Esophagus (tissue), 2 donors: Measurements from ENCODE around the gene SYCN. TPM values are rescaled to one million over a fixed set of nuclear protein-coding genes. Genes with fewer than 3 reads are reported as not detected.
A peak's percentile ranks its signal among the peaks of the same experiment; 100 is the strongest.
"Not testable (repeated sequence)": the region's sequence is repeated elsewhere in the genome, so short reads cannot be mapped to it uniquely, and the experiment has no call there.

Experiments used
- H3K27ac ChIP-seq, 2 donors: one replicate each; pipeline ENCODE4 v1.5.1; 2013; ENCODE audit warnings: low read depth in 2 of 2, mild to moderate bottlenecking in 2 of 2, inconsistent platforms in 1 of 2, low read length in 1 of 2, moderate library complexity in 1 of 2
- H3K27me3 ChIP-seq, 2 donors: one replicate each; pipeline ENCODE4 v1.6.1; 2013; ENCODE audit warnings: low read length in 2 of 2, control low read depth in 1 of 2, mild to moderate bottlenecking in 1 of 2; ENCODE audit not compliant: insufficient read depth in 2 of 2, control insufficient read depth in 1 of 2
- H3K36me3 ChIP-seq, 2 donors: one replicate each; pipeline ENCODE4 v1.6.1; 2013; ENCODE audit warnings: low read length in 1 of 2; ENCODE audit not compliant: control insufficient read depth in 2 of 2, insufficient read depth in 2 of 2
- H3K4me1 ChIP-seq, 2 donors: one replicate each; pipeline ENCODE4 v1.6.1; 2013; ENCODE audit warnings: low read length in 1 of 2; ENCODE audit not compliant: control insufficient read depth in 2 of 2, insufficient read depth in 2 of 2
- H3K4me3 ChIP-seq, 2 donors: one replicate each; pipeline ENCODE4 v1.5.1; 2013; ENCODE audit warnings: low read length in 2 of 2, mild to moderate bottlenecking in 2 of 2, low read depth in 1 of 2, moderate library complexity in 1 of 2
- H3K9me3 ChIP-seq, 2 donors: one replicate each; pipeline ENCODE4 v1.6.1; 2013; ENCODE audit warnings: mild to moderate bottlenecking in 2 of 2, low read depth in 1 of 2, low read length in 1 of 2, moderate library complexity in 1 of 2; ENCODE audit not compliant: control insufficient read depth in 2 of 2, insufficient read depth in 1 of 2
- WGBS, 2 donors: extraction: QIAGEN DNeasy Blood & Tissue Kit; methylation state at CpG; one replicate each; pipeline ENCODE4 v1.1.7; 2013; 5-methylcytosine and 5-hydroxymethylcytosine counted together
- polyA plus RNA-seq, 2 donors: library from polyadenylated mRNA; stranded (reverse); fragments of 200-250 nt; gene quantifications; one replicate each; pipeline ENCODE4 v1.2.3, GENCODE V29; 2013
- donor health status: healthy with polysubstance abuse.
- donor health status: Bipolar disorder and iron deficiency.

SYCN gene
- polyA plus RNA-seq, 2 donors, result 0.22 TPM; not detected in 1

DNA sequence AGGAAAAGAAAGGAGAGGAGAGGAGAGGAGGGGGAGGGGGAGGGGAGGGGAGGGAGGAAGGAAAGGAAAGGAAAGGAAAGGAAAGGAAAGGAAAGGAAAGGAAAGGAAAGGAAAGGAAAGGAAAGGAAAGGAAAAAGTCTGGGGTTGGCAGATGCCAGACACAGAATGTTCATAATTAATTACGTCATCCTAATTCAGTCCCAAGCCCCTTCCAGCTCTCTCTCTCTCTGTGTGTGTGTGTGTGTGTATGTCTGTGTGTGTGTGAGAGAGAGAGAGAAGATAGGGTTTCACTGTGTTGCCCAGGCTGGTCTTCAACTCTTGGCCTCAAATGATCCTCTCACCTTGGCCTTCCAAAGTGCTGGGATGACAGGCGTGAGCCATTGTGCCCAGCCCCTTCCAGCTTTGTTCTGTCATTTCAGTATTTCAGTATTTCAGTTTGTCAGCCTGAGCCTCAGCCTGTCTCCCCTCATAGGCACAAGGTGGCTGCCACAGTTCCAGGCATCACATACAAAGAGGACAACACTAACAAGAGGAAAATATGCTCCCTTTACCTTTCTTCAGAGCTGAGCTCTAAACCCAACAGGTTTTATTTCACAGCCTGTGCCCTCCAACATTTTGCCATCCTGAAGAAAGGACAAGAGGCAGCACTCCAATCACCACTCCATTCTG lies 26.2 kb upstream of the SYCN start:
- no peak overlapping the region for H3K4me3 ChIP-seq
- H3K36me3 ChIP-seq, result no peaks in the 10 kb centered on the region
- H3K27ac ChIP-seq, result no peak overlapping the region
- no peaks in the 10 kb centered on the region for H3K9me3 ChIP-seq
- no peaks in the 10 kb centered on the region for H3K27me3 ChIP-seq
- H3K4me1 ChIP-seq, result no peaks in the 10 kb centered on the region
- 78 to 84% methylated on average over 2 of the region's 2 CpGs for WGBS, 2 donors

DNA sequence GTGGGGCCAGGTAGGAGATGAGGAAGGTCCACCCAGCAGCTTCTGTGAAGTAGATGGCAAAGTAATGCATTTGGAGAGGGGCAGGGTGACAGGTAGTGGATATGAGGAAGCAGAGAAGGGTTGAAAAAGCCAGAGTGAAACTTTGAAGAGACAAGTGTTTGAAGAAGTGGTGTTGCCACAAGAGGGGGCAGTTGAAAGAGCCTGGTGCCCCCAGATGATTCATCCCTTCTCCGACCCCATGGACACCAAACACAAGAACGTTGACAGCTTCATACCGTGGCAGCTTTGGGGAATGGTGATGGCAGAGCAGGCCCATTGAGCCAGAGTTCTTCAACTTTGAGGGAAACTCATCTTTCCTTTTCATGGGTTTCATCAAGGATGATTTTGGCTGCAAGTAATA lies 20.8 kb upstream of the SYCN start:
- WGBS, 2 donors, result 27 to 47% methylated on average over 3 of the region's 3 CpGs
- Histone ChIP-seq H3K27ac (no peak overlapping the region), H3K4me3 (no peak overlapping the region), H3K9me3 (no peaks in the 10 kb centered on the region), H3K36me3 (no peaks in the 10 kb centered on the region), H3K27me3 (no peaks in the 10 kb centered on the region), H3K4me1 (no peaks in the 10 kb centered on the region)

DNA sequence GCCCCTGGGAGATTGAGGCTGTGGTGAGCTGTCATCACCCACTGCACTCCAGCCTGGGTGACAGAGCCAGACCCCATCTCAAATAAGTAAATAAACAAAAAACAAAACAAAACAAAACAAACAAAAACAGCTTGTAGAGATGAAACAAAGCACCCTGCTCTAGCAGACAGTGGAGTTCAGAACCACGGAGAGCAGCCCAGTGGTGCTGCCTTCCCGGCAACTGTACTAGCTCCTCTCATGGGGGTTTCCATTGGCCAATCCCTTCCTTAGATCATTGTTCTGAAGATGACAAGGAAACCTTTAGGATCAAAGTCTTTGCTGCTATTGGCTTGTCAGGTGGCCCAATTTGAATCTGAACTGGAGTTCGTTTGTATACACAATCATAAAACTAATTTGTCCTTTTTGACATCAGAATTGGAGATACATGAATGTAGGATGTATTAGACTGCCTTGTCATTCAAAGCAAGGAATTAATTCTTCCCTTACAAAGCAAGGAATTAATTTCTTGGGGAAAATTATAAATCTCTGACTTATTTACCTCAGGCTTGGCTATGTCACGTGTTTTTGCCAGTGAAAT lies 19.7 kb upstream of the SYCN start:
- H3K9me3 ChIP-seq, result no peaks in the 10 kb centered on the region
- H3K4me1 ChIP-seq, result no peaks in the 10 kb centered on the region
- H3K4me3 ChIP-seq, result no peak overlapping the region
- 17 to 34% methylated on average over 4 of the region's 4 CpGs for WGBS, 2 donors
- no peak overlapping the region for H3K27ac ChIP-seq
- H3K27me3 ChIP-seq, result no peaks in the 10 kb centered on the region
- no peaks in the 10 kb centered on the region for H3K36me3 ChIP-seq

DNA sequence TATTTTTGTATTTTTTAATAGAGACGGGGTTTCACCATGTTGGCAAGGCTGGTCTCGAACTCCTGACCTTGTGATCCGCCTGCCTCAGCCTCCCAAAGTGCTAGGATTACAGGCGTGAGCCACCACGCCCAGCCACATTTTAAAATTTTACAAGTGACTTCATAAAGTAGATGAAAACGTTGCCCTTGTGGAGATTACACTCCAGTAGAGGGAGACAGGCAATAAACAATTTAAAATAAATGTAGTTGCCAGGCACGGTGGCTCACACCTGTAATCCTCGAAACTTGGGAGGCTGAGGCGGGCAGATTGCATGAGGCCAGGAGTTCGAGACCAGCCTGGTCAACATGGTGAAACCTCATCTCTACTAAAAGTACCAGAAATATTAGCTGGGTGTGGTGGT lies 15.0 kb upstream of the SYCN start:
- not testable (repeated sequence) for H3K27ac ChIP-seq, H3K9me3 ChIP-seq, H3K36me3 ChIP-seq, H3K27me3 ChIP-seq, H3K4me1 ChIP-seq, H3K4me3 ChIP-seq
- WGBS, 2 donors, result 65 to 67% methylated on average over 10 of the region's 10 CpGs

DNA sequence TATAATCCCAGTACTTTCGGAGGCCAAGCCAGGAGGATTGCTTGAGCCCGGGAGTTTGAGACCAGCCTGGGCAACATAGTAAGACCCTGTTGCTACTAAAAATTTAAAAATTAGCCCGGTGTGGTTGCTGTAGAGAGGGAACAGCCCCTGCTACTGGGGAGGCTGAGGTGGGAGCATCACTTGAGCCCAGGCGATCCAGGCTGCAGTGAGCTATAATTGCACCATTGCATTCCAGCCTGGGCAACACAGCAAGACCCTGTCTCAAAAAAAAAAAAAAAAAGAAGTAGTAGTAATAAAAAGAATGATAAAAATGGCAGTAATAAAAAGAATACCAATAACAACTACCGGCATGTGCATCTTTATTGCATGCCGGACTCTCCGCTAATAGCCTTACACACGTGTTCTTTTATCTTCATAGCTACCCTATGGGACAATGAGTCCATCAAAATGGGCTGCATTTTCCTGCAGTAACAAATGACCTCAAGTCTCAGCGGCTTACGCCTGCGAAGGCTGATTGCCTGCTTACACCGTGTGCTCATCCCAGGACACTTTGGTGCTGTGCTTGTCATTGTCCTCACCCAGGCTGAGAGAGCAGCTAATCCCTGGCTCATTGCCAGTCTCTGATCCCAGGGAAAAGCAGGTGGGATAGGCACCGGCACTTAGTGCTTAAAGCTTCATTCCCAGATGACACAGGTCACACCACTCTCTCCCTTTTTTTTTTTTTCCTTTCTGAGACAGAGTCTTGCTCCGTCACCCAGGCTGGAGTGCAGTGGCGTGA lies 14.4 kb upstream of the SYCN start:
- H3K9me3 ChIP-seq, result no peaks in the 10 kb centered on the region
- no peaks in the 10 kb centered on the region for H3K27me3 ChIP-seq
- no peaks in the 10 kb centered on the region for H3K4me1 ChIP-seq
- H3K27ac ChIP-seq, result no peak overlapping the region
- H3K36me3 ChIP-seq, result no peaks in the 10 kb centered on the region
- 84 to 90% methylated on average over 15 of the region's 15 CpGs for WGBS, 2 donors
- no peak overlapping the region for H3K4me3 ChIP-seq

DNA sequence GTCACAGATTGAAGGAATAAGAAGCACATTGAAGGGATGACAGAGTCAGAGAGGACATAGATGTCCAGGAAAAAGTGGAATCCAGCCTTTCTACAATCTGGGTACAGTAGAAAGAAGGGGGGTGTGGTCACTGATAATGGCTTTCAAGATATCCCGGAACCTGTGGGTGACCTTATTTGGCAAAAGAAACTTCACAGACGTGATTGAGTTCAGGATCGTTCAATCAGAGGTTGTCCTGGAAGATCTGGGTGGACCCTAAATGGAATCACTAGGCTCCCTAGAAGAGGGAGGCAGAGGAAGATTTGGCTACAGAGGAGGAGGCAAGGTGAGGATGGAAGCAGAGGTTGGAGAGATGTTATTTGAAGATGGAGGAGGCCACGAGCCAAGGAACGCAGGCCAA lies 13.0 kb upstream of the SYCN start:
- H3K4me1 ChIP-seq, result peaks cover 0 to 2% of the 10 kb centered on the region in 2 donors
- H3K9me3 ChIP-seq, result no peaks in the 10 kb centered on the region
- H3K27ac ChIP-seq, result no peak overlapping the region
- no peak overlapping the region for H3K4me3 ChIP-seq
- WGBS, 2 donors, result 83 to 85% methylated on average over 5 of the region's 5 CpGs
- no peaks in the 10 kb centered on the region for H3K27me3 ChIP-seq
- no peaks in the 10 kb centered on the region for H3K36me3 ChIP-seq

DNA sequence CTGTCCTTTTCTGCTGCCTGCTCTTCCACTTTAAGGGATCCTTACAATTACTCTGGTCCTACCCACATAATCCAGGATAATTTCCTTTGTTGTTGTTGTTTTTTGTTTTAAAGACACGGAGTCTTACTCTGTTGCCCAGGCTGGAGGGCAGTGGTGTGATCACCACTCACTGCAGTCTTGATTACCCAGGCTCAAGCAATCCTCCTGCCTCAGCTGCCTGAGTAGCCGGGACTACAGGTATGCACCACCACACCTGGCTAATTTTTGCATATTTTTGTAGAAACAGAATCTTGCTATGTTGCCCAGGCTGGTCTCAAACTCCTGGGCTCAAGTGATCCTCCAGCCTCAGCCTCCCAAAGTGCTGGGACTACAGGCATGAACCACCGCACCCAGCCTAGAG lies 11.3 kb upstream of the SYCN start:
- H3K4me3 ChIP-seq, H3K36me3 ChIP-seq, H3K9me3 ChIP-seq, H3K27me3 ChIP-seq, H3K27ac ChIP-seq, H3K4me1 ChIP-seq: not testable (repeated sequence)
- WGBS, 2 donors, result 89 to 90% methylated on average over 3 of the region's 3 CpGs

DNA sequence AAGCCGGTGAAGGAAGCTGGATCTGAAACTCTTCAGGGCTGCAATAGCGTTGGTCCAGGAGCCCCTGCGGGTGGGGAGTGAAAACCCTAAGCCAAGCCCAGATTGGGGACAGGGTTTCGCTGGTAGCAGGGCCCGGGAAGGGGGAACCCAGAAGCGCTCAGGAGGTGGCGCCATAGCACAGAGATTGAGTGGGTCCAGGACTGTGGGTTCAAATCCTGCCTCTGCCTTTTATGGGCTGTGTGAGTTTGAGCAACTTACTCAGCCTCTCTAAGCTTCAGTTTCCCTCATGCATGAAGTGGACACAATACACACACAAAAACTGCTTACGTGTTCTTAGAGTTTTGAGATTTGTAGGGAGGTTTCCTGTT lies 8.3 kb upstream of the SYCN start:
- Histone ChIP-seq H3K4me3 (no peak overlapping the region), H3K27me3 (no peaks in the 10 kb centered on the region), H3K4me1 (peaks cover 0 to 3% of the 10 kb centered on the region in 2 donors), H3K36me3 (no peaks in the 10 kb centered on the region), H3K9me3 (no peaks in the 10 kb centered on the region), H3K27ac (no peak overlapping the region)
- WGBS, 2 donors, result 25 to 31% methylated on average over 8 of the region's 8 CpGs

DNA sequence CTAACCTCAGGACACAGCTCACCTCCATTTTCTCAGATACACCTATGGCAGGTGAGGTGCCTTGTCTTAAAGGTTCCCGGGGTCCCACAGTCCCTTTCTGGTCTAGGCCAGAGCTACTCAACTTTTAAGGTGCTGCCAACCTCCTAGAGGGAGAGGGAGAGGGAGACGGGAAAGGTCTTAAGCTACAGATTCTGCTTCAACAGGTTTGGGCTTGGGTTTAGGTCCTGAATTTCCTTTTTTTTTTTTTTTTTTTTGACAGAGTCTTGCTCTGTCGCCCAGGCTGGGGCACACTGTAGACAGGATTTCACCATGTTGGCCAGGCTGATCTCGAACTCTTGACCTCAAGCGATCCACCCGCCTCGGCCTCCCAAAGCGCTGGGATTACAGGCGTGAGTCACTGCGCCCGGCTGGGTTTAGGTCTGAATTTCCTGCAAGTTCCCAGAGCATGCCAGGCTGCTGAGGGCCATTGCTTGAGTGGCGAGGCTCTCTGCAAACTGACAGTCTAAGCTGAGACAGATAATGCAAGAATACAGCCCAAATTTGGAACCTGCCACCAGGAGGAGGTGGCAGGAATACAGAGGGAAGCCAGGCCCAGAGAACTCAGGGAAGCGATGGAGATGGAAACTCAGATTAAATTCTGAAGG lies 7.8 kb upstream of the SYCN start:
- Histone ChIP-seq H3K27me3 (no peaks in the 10 kb centered on the region), H3K4me3 (no peak overlapping the region), H3K4me1 (peaks cover 2 to 3% of the 10 kb centered on the region in 2 donors), H3K9me3 (no peaks in the 10 kb centered on the region), H3K27ac (peak overlapping the region in 1 of 2 donors; percentile 15), H3K36me3 (no peaks in the 10 kb centered on the region)
- WGBS, 2 donors, result 49 to 61% methylated on average over 13 of the region's 13 CpGs
